H1 (cell line): ENCODE measurements around the gene ZNF644. TPM values are rescaled to one million over a fixed set of nuclear protein-coding genes. Genes with fewer than 3 reads are reported as not detected.
"Not testable (repeated sequence)": the region's sequence is repeated elsewhere in the genome, so short reads cannot be mapped to it uniquely, and the experiment has no call there.

Experiments
- CTCF ChIA-PET: fragments of 300-600 bp; sonication (Branson Sonifier 250); formaldehyde crosslinking; loops from one replicate; lab custom pipeline; 2021; ENCODE audit not compliant: partially characterized antibody; lab: Charles Lee
- POLR2A ChIA-PET: fragments of 300-600 bp; sonication (Branson Sonifier 250); formaldehyde crosslinking; loops from one replicate; lab custom pipeline; 2021; ENCODE audit warnings: inconsistent platforms; ENCODE audit not compliant: partially characterized antibody; lab: Charles Lee
- DNase-seq, 2 experiments: peaks; one replicate each; pipeline versions ENCODE4 v3.0.0 to v3.0.0-alpha.2; 2010 to 2022; ENCODE audit warnings: low spot score in 2 of 2, low read depth in 1 of 2, mixed read lengths in 1 of 2
- FAIRE-seq: peaks from 2 replicates; lab custom pipeline; 2011; peaks lifted over from hg19 to GRCh38; lab: Jason Lieb, UNC
- H2AFZ ChIP-seq: 2 replicates; pipeline ENCODE4 v1.8.1; 2012; ENCODE audit warnings: low read length, inconsistent platforms
- H2AK5ac ChIP-seq: 2 replicates; pipeline ENCODE4 v1.6.1; 2013; ENCODE audit warnings: low read depth, low read length
- H2BK120ac ChIP-seq: replicated peaks from 2 replicates; pipeline ENCODE3; 2013; ENCODE audit warnings: low read depth, low read length, inconsistent platforms
- H2BK12ac ChIP-seq: 2 replicates; pipeline ENCODE4 v1.6.1; 2013; ENCODE audit warnings: low read depth, low read length
- H2BK15ac ChIP-seq: 2 replicates; pipeline ENCODE4 v1.6.1; 2013; ENCODE audit warnings: low read length
- H2BK20ac ChIP-seq: 2 replicates; pipeline ENCODE4 v1.6.1; 2013; ENCODE audit warnings: low read length
- H2BK5ac ChIP-seq: 2 replicates; pipeline ENCODE4 v1.6.1; 2013; ENCODE audit warnings: low read depth, low read length
- H3K14ac ChIP-seq: 2 replicates; pipeline ENCODE4 v1.6.1; 2013; ENCODE audit warnings: inconsistent platforms; ENCODE audit not compliant: insufficient read length
- H3K18ac ChIP-seq: 2 replicates; pipeline ENCODE4 v1.6.1; 2013; ENCODE audit warnings: low read length; ENCODE audit errors: extremely low read depth
- H3K23ac ChIP-seq: 2 replicates; pipeline ENCODE4 v1.6.1; 2013; ENCODE audit warnings: inconsistent platforms; ENCODE audit not compliant: insufficient read length
- H3K23me2 ChIP-seq: 2 replicates; pipeline ENCODE4 v1.6.1; 2013; ENCODE audit warnings: low read depth, low read length
- H3K27ac ChIP-seq: 2 replicates; pipeline ENCODE4 v1.6.1; 2011; ENCODE audit warnings: low read depth, low read length, inconsistent platforms
- H3K27me3 ChIP-seq, 4 experiments: replicated peaks in 1 of 4; 1 replicate in 1 of 4; 2 replicates in 3 of 4; pipeline versions ENCODE4 v1.6.1 to v1.8.1; 2011 to 2013; ENCODE audit warnings: low read length in 3 of 4, mild to moderate bottlenecking in 3 of 4, inconsistent platforms in 2 of 4, mixed read lengths in 2 of 4, moderate library complexity in 1 of 4; ENCODE audit not compliant: control insufficient read depth in 3 of 4, insufficient read depth in 3 of 4; ENCODE audit errors: extremely low read depth in 1 of 4
- H3K36me3 ChIP-seq, 4 experiments: 2 replicates each; pipeline versions ENCODE4 v1.6.1 to v1.8.1; 2011 to 2013; ENCODE audit warnings: mild to moderate bottlenecking in 4 of 4, low read length in 3 of 4, moderate library complexity in 2 of 4, control low read depth in 1 of 4, inconsistent platforms in 1 of 4; ENCODE audit not compliant: insufficient read depth in 4 of 4, control insufficient read depth in 2 of 4
- H3K4ac ChIP-seq: replicated peaks from 2 replicates; pipeline ENCODE3; 2013; ENCODE audit warnings: low read length, low read depth, mixed read lengths, inconsistent platforms; ENCODE audit not compliant: insufficient read length
- H3K4me1 ChIP-seq, 4 experiments: replicated peaks in 1 of 4; 1 replicate in 1 of 4; 2 replicates in 3 of 4; pipeline versions ENCODE4 v1.6.1 to v1.8.1; 2011 to 2013; ENCODE audit warnings: low read length in 3 of 4, inconsistent platforms in 2 of 4, mixed read lengths in 1 of 4; ENCODE audit not compliant: insufficient read depth in 4 of 4, control insufficient read depth in 3 of 4
- H3K4me2 ChIP-seq, 2 experiments: 2 replicates each; pipeline versions ENCODE4 v1.6.1 to v1.8.1; 2011 to 2013; ENCODE audit warnings: low read depth in 2 of 2, low read length in 2 of 2, control low read depth in 1 of 2, inconsistent platforms in 1 of 2, mild to moderate bottlenecking in 1 of 2; ENCODE audit not compliant: insufficient read depth in 1 of 2
- H3K4me3 ChIP-seq, 4 experiments: fragments of 200-600, 300-600 bp in 1 of 4; sonication (generic), shearing (Covaris generic), sonication (Bioruptor Twin) in 1 of 4; 2 replicates each; pipeline versions ENCODE4 v1.5.1 to v1.8.1; 2011 to 2016; ENCODE audit warnings: low read length in 4 of 4, low read depth in 3 of 4, control low read depth in 2 of 4, inconsistent platforms in 2 of 4, mild to moderate bottlenecking in 2 of 4, mixed read lengths in 1 of 4, moderate library complexity in 1 of 4; ENCODE audit not compliant: insufficient read depth in 2 of 4; ENCODE audit errors: extremely low read depth in 1 of 4
- H3K56ac ChIP-seq: replicated peaks from 2 replicates; pipeline ENCODE3; 2013; ENCODE audit warnings: low read depth, mild to moderate bottlenecking, mixed read lengths, low read length, inconsistent platforms; ENCODE audit not compliant: insufficient read length
- H3K79me1 ChIP-seq: 2 replicates; pipeline ENCODE4 v1.6.1; 2013; ENCODE audit warnings: low read depth, low read length, control low read depth
- H3K79me2 ChIP-seq, 2 experiments: 2 replicates each; pipeline versions ENCODE4 v1.6.1 to v1.8.1; 2012 to 2013; ENCODE audit warnings: low read length in 2 of 2, mild to moderate bottlenecking in 2 of 2, inconsistent platforms in 1 of 2; ENCODE audit not compliant: insufficient read depth in 2 of 2, control insufficient read depth in 1 of 2
- H3K9ac ChIP-seq, 4 experiments: replicated peaks in 1 of 4; 1 replicate in 1 of 4; 2 replicates in 3 of 4; pipeline versions ENCODE4 v1.6.1 to v1.8.1; 2011 to 2013; ENCODE audit warnings: low read depth in 3 of 4, low read length in 3 of 4, control low read depth in 2 of 4, mild to moderate bottlenecking in 2 of 4, moderate library complexity in 2 of 4, inconsistent platforms in 1 of 4; ENCODE audit errors: extremely low read depth in 1 of 4
- H3K9me3 ChIP-seq, 2 experiments: 2 replicates each; pipeline versions ENCODE4 v1.6.1 to v1.8.1; 2012 to 2013; ENCODE audit warnings: mild to moderate bottlenecking in 2 of 2, moderate library complexity in 2 of 2, control low read depth in 1 of 2, inconsistent platforms in 1 of 2, low read depth in 1 of 2, low read length in 1 of 2, mixed read lengths in 1 of 2; ENCODE audit not compliant: insufficient read depth in 2 of 2
- H4K20me1 ChIP-seq, 2 experiments: replicated peaks in 1 of 2; 2 replicates each; pipeline versions ENCODE3 to v1.8.1; 2011 to 2013; ENCODE audit warnings: inconsistent platforms in 2 of 2, low read length in 2 of 2, mild to moderate bottlenecking in 1 of 2; ENCODE audit not compliant: insufficient read depth in 2 of 2, control insufficient read depth in 1 of 2
- H4K5ac ChIP-seq: 2 replicates; pipeline ENCODE4 v1.6.1; 2013; ENCODE audit warnings: low read length, low read depth, mixed read lengths, inconsistent platforms; ENCODE audit not compliant: insufficient read length
- H4K8ac ChIP-seq: 2 replicates; pipeline ENCODE4 v1.8.0; 2013; ENCODE audit warnings: mild to moderate bottlenecking, moderate library complexity, low read length, inconsistent platforms; ENCODE audit not compliant: insufficient read depth; ENCODE audit errors: extremely low read depth
- H4K91ac ChIP-seq: replicated peaks from 2 replicates; pipeline ENCODE3; 2013; ENCODE audit warnings: low read length, mixed read lengths, inconsistent platforms; ENCODE audit not compliant: insufficient read length
- WGBS, 2 experiments: shearing (Covaris generic) in 1 of 2; methylation state at CpG; one replicate each; pipeline versions ENCODE4 v1.1.6 to v1.1.7; 2013 to 2015; ENCODE audit warnings: low lambda C conversion rate in 2 of 2, mixed read lengths in 2 of 2, inconsistent platforms in 1 of 2, low coverage in 1 of 2, missing lambda C conversion rate in 1 of 2; ENCODE audit not compliant: insufficient replicate concordance in 2 of 2, insufficient coverage in 1 of 2, insufficient read length in 1 of 2; ENCODE audit errors: extremely low coverage in 1 of 2, missing lambda C conversion rate in 1 of 2; 5-methylcytosine and 5-hydroxymethylcytosine counted together
- polyA plus RNA-seq, 7 experiments: library from polyadenylated mRNA; depleted of rRNA in 3 of 7; stranded (reverse) in 5 of 7; unstranded in 2 of 7; fragments of >200 nt in 5 of 7; fragments of 200-250 nt in 2 of 7; gene quantifications; 1 replicate in 5 of 7; 2 replicates in 1 of 7; 4 replicates in 1 of 7; pipeline versions ENCODE4 v1.2.1 to v1.2.3, GENCODE V29; 2011 to 2013; ENCODE audit warnings: missing spikeins in 2 of 7, mixed read lengths in 2 of 7
- total RNA-seq: library from RNA; stranded (reverse); fragmentation: NEBNext Ultra II Directional; extraction: Animal tissue kit (Norgen Biotek cat#: 25700); gene quantifications from 2 replicates; pipeline ENCODE4 v1.2.1, GENCODE V29; 2021

ZNF644 gene
- total and polyA plus RNA-seq, 2 of the 8 experiments (the other 6 are each of a cell fraction or from before 2014, with no cell fraction given): 14.5 to 93.5 TPM

- H3K56ac ChIP-seq, H3K18ac ChIP-seq, H3K14ac ChIP-seq, H3K23ac ChIP-seq, CTCF ChIA-PET, H3K9ac ChIP-seq, H3K36me3 ChIP-seq, H2BK5ac ChIP-seq, H3K27ac ChIP-seq, H2BK20ac ChIP-seq, H3K23me2 ChIP-seq, H2AFZ ChIP-seq, H3K4ac ChIP-seq, FAIRE-seq, H3K79me1 ChIP-seq, H4K8ac ChIP-seq, H3K4me3 ChIP-seq, H3K4me1 ChIP-seq, H2BK12ac ChIP-seq, H3K9me3 ChIP-seq, H4K91ac ChIP-seq, H3K79me2 ChIP-seq, H4K5ac ChIP-seq, H4K20me1 ChIP-seq, POLR2A ChIA-PET, DNase-seq, H2AK5ac ChIP-seq, H2BK15ac ChIP-seq, H3K4me2 ChIP-seq, H2BK120ac ChIP-seq, H3K27me3 ChIP-seq: not testable (repeated sequence)
- 93% methylated on average over 28 of the region's 38 CpGs; no CpG with 5 or more reads in 1 of the 2 experiments for WGBS, 2 experiments
Observed at GRCh38 chr1:90893679-90894078, 128.2 kb downstream of the ZNF644 start.

- H3K4me1 ChIP-seq, H4K8ac ChIP-seq, H3K27ac ChIP-seq, DNase-seq, H3K18ac ChIP-seq, H2BK12ac ChIP-seq, H3K36me3 ChIP-seq, H4K5ac ChIP-seq, H4K20me1 ChIP-seq, H3K4me2 ChIP-seq, H3K14ac ChIP-seq, H3K9me3 ChIP-seq, H3K79me1 ChIP-seq, H3K23me2 ChIP-seq, CTCF ChIA-PET, H3K4ac ChIP-seq, H3K9ac ChIP-seq, H2BK20ac ChIP-seq, H3K4me3 ChIP-seq, H3K79me2 ChIP-seq, H2BK120ac ChIP-seq, H3K56ac ChIP-seq, H4K91ac ChIP-seq, H2BK15ac ChIP-seq, H3K23ac ChIP-seq, FAIRE-seq, H3K27me3 ChIP-seq, H2AFZ ChIP-seq, H2AK5ac ChIP-seq, H2BK5ac ChIP-seq: not testable (repeated sequence)
- WGBS, 2 experiments: 94% methylated on average over 1 of the region's 1 CpG; no CpG with 5 or more reads in 1 of the 2 experiments
- POLR2A ChIA-PET: interaction anchor here (0.7 kb wide), 1 partner anchor 34 kb away, joined by 3 read pairs; no protein-coding TSS in a partner anchor
Observed at GRCh38 chr1:90892884-90893283, 129.0 kb downstream of the ZNF644 start.
